AG10803 (cell line): Measurements from ENCODE around the gene LANCL2.
A peak's percentile ranks its signal among the peaks of the same experiment; 100 is the strongest.
"Not testable (repeated sequence)": the region's sequence is repeated elsewhere in the genome, so short reads cannot be mapped to it uniquely, and the experiment has no call there.

Experiments used
- DNase-seq: peaks from one replicate; pipeline ENCODE4 v3.0.0; 2010; ENCODE audit warnings: low read depth
- H3K4me3 ChIP-seq: 2 replicates; pipeline ENCODE4 v1.5.1; 2011; ENCODE audit warnings: mild to moderate bottlenecking, low read length, control low read depth
- CTCF ChIP-seq: conservative IDR thresholded peaks from 2 replicates; pipeline ENCODE4 v1.5.1; 2011; ENCODE audit warnings: mild to moderate bottlenecking, low read length, control low read depth, inconsistent platforms

The LANCL2 gene

GRCh38 chr7:55345292-55345691, 19.8 kb upstream of the LANCL2 start:
- DNase-seq = no peak
- no peak overlapping the region for H3K4me3 ChIP-seq
- no peak for TF ChIP-seq CTCF

GRCh38 chr7:55348502-55348901, 16.6 kb upstream of the LANCL2 start:
- DNase-seq = peak; percentile 39
- no peak for TF ChIP-seq CTCF
- H3K4me3 ChIP-seq = no peak overlapping the region

GRCh38 chr7:55349121-55349520, 16.0 kb upstream of the LANCL2 start:
- peak; percentile 25 for DNase-seq
- TF ChIP-seq CTCF = no peak
- H3K4me3 ChIP-seq = no peak overlapping the region

GRCh38 chr7:55350281-55350680, 14.9 kb upstream of the LANCL2 start:
- no peak for DNase-seq
- no peak overlapping the region for H3K4me3 ChIP-seq
- no peak for TF ChIP-seq CTCF

- H3K4me3 ChIP-seq = no peak overlapping the region
- no peak for TF ChIP-seq CTCF
- no peak for DNase-seq
These were observed 13.9 kb upstream of the LANCL2 start for GRCh38 chr7:55351263-55351662.

GRCh38 chr7:55352947-55353273, 12.2 kb upstream of the LANCL2 start:
- not testable (repeated sequence) for DNase-seq, H3K4me3 ChIP-seq

GRCh38 chr7:55360486-55360885, 4.7 kb upstream of the LANCL2 start:
- no peak for TF ChIP-seq CTCF
- no peak for DNase-seq
- no peak overlapping the region for H3K4me3 ChIP-seq

GRCh38 chr7:55361560-55361959, 3.6 kb upstream of the LANCL2 start:
- no peak overlapping the region for H3K4me3 ChIP-seq
- TF ChIP-seq CTCF = no peak
- DNase-seq = no peak
